ENCODE measurements around the gene IQCE. TPM values are rescaled to one million over a fixed set of nuclear protein-coding genes. Genes with fewer than 3 reads are reported as not detected.
"Not testable (repeated sequence)": the region's sequence is repeated elsewhere in the genome, so short reads cannot be mapped to it uniquely, and the experiment has no call there.

IQCE gene
- total and polyA plus RNA-seq, 4 experiments from 2014 or later: 0.81 to 9.4 (median 5.9) TPM

- Mint-ChIP-seq H3K4me1 (peaks cover 19 to 65% (median 47%) of the 10 kb centered on the region in 4 donors), H3K4me3 (peak overlapping the region; percentile 71 to 91 (median 80)), H3K27ac (peak overlapping the region; percentile 84 to 99 (median 93)), H3K27me3 (no peaks in the 10 kb centered on the region), H3K36me3 (peaks cover 0 to 38% of the 10 kb centered on the region in 2 donors), H3K9me3 (no peaks in the 10 kb centered on the region)
- Histone ChIP-seq H3K36me3 (ENCODE audit: insufficient read depth, low read length) (peaks cover 30% of the 10 kb centered on the region), H3K27ac (ENCODE audit: low read depth, low read length) (peak overlapping the region; percentile 83), H3K4me1 (ENCODE audit: insufficient read depth, low read length) (peaks cover 60% of the 10 kb centered on the region), H3K9me3 (ENCODE audit: control insufficient read depth in 1 of 2, low read length in 2 of 2) (no peaks in the 10 kb centered on the region), H3K27me3 (ENCODE audit: insufficient read depth, low read length) (no peaks in the 10 kb centered on the region), H3K4me3 (ENCODE audit: low read length in 2 of 2) (peak overlapping the region; percentile 29 to 50)
- ChIA-PET POLR2A (ENCODE audit: partially characterized antibody) (interaction anchor here (0.6 to 15.7 kb wide), 17 partner anchors 10 to 179 kb away, joined by 3 to 511 read pairs (median 6); partner anchors contain the start of genes BRAT1, IQCE and LFNG), CTCF (ENCODE audit: partially characterized antibody) (interaction anchor here (0.7 to 5.2 kb wide), 2 partner anchors 9 to 21 kb away, joined by 3 to 29 read pairs; no protein-coding TSS in a partner anchor)
- intact Hi-C loops (cut with micrococcal nuclease): loop anchor here (1.0 kb wide), 3 partner anchors 8 to 25 kb away; partner anchors contain the start of gene BRAT1
- peak; percentile 83 to 92 (median 84) for DNase-seq
These were observed 28.4 kb upstream of the IQCE start for GRCh38 chr7:2530071-2530987.

- Mint-ChIP-seq H3K36me3 (peaks cover 0 to 31% of the 10 kb centered on the region in 2 donors), H3K27ac (peak overlapping the region; percentile 84 to 99 (median 93)), H3K4me1 (peaks cover 17 to 58% (median 39%) of the 10 kb centered on the region in 4 donors), H3K4me3 (peak overlapping the region; percentile 71 to 91 (median 80))
- not testable (repeated sequence) for H3K9me3 ChIP-seq (ENCODE audit: control insufficient read depth in 1 of 2, low read length in 2 of 2); H3K9me3 Mint-ChIP-seq; H3K27me3 ChIP-seq (ENCODE audit: insufficient read depth, low read length); DNase-seq; H3K27me3 Mint-ChIP-seq; H3K4me3 ChIP-seq (ENCODE audit: low read length in 2 of 2)
- peaks cover 52% of the 10 kb centered on the region for H3K4me1 ChIP-seq (ENCODE audit: insufficient read depth, low read length)
- POLR2A ChIA-PET (ENCODE audit: partially characterized antibody): interaction anchor here (0.6 to 15.7 kb wide), 12 partner anchors 9 to 178 kb away, joined by 3 to 511 read pairs (median 6); partner anchors contain the start of genes BRAT1 and LFNG
- peak overlapping the region; percentile 83 for H3K27ac ChIP-seq (ENCODE audit: low read depth, low read length)
- intact Hi-C loops (cut with micrococcal nuclease): loop anchor here (1.0 kb wide), 3 partner anchors 9 to 24 kb away; partner anchors contain the start of gene BRAT1
- H3K36me3 ChIP-seq (ENCODE audit: insufficient read depth, low read length): peaks cover 21% of the 10 kb centered on the region
- CTCF ChIA-PET (ENCODE audit: partially characterized antibody): interaction anchor here (5.2 kb wide), 1 partner anchor 21 kb away, joined by 29 read pairs; no protein-coding TSS in a partner anchor
These were observed 27.6 kb upstream of the IQCE start for GRCh38 chr7:2530994-2531795.

- H3K9me3 Mint-ChIP-seq; intact Hi-C loops (cut with micrococcal nuclease); H3K27ac ChIP-seq (ENCODE audit: low read depth, low read length); CTCF ChIA-PET (ENCODE audit: partially characterized antibody); H3K9me3 ChIP-seq (ENCODE audit: control insufficient read depth in 1 of 2, low read length in 2 of 2); H3K27me3 ChIP-seq (ENCODE audit: insufficient read depth, low read length); H3K27me3 Mint-ChIP-seq; H3K4me3 ChIP-seq (ENCODE audit: low read length in 2 of 2): not testable (repeated sequence)
- Histone ChIP-seq H3K4me1 (ENCODE audit: insufficient read depth, low read length) (peaks cover 46% of the 10 kb centered on the region), H3K36me3 (ENCODE audit: insufficient read depth, low read length) (peaks cover 16% of the 10 kb centered on the region)
- peak overlapping the region in 1 of 8 donors; percentile 48 for H3K4me3 Mint-ChIP-seq
- POLR2A ChIA-PET (ENCODE audit: partially characterized antibody): interaction anchor here (1.5 to 15.7 kb wide), 3 partner anchors 12 to 21 kb away, joined by 3 to 511 read pairs (median 96); partner anchors contain the start of gene LFNG
- H3K4me1 Mint-ChIP-seq: peaks cover 17 to 52% (median 34%) of the 10 kb centered on the region in 4 donors
- DNase-seq: peak in 1 of 5 donors; percentile 35
- peaks cover 0 to 26% of the 10 kb centered on the region in 2 donors for H3K36me3 Mint-ChIP-seq
- peak overlapping the region in 1 of 7 donors; percentile 99 for H3K27ac Mint-ChIP-seq
These were observed 27.0 kb upstream of the IQCE start for GRCh38 chr7:2531796-2532110.

- POLR2A ChIA-PET (ENCODE audit: partially characterized antibody): interaction anchor here (1.0 to 15.7 kb wide), 3 partner anchors 21 to 23 kb away, joined by 3 to 511 read pairs (median 3); no protein-coding TSS in a partner anchor
- H3K27ac ChIP-seq (ENCODE audit: low read depth, low read length); H3K4me3 ChIP-seq (ENCODE audit: low read length in 2 of 2); CTCF ChIA-PET (ENCODE audit: partially characterized antibody); H3K27me3 Mint-ChIP-seq; H3K9me3 Mint-ChIP-seq; H3K27me3 ChIP-seq (ENCODE audit: insufficient read depth, low read length); H3K9me3 ChIP-seq (ENCODE audit: control insufficient read depth in 1 of 2, low read length in 2 of 2); intact Hi-C loops (cut with micrococcal nuclease): not testable (repeated sequence)
- H3K4me1 Mint-ChIP-seq: peaks cover 17 to 47% (median 30%) of the 10 kb centered on the region in 4 donors
- DNase-seq: peak in 1 of 5 donors; percentile 38
- H3K36me3 Mint-ChIP-seq: peaks cover 0 to 23% of the 10 kb centered on the region in 2 donors
- peak overlapping the region in 2 of 8 donors; percentile 48 to 59 for H3K4me3 Mint-ChIP-seq
- Histone ChIP-seq H3K36me3 (ENCODE audit: insufficient read depth, low read length) (peaks cover 10% of the 10 kb centered on the region), H3K4me1 (ENCODE audit: insufficient read depth, low read length) (peaks cover 41% of the 10 kb centered on the region)
- H3K27ac Mint-ChIP-seq: peak overlapping the region in 5 of 7 donors; percentile 50 to 99 (median 65)
These were observed 26.5 kb upstream of the IQCE start for GRCh38 chr7:2532199-2532772.

GRCh38 chr7:2532816-2533215 lies 26.0 kb upstream of the IQCE start:
- H3K36me3 ChIP-seq (ENCODE audit: insufficient read depth, low read length); H3K4me3 Mint-ChIP-seq; H3K9me3 ChIP-seq (ENCODE audit: control insufficient read depth in 1 of 2, low read length in 2 of 2); H3K27me3 ChIP-seq (ENCODE audit: insufficient read depth, low read length); H3K4me3 ChIP-seq (ENCODE audit: low read length in 2 of 2); H3K27me3 Mint-ChIP-seq; H3K9me3 Mint-ChIP-seq; H3K27ac ChIP-seq (ENCODE audit: low read depth, low read length); intact Hi-C loops (cut with micrococcal nuclease): not testable (repeated sequence)
- peak in 1 of 5 donors; percentile 39 for DNase-seq
- POLR2A ChIA-PET (ENCODE audit: partially characterized antibody): interaction anchor here (1.0 to 1.2 kb wide), 2 partner anchors 22 to 24 kb away, joined by 3 read pairs; no protein-coding TSS in a partner anchor
- Mint-ChIP-seq H3K4me1 (peaks cover 16 to 42% (median 25%) of the 10 kb centered on the region in 4 donors), H3K27ac (peak overlapping the region in 1 of 7 donors; percentile 99), H3K36me3 (peaks cover 0 to 20% of the 10 kb centered on the region in 2 donors)
- CTCF ChIA-PET (ENCODE audit: partially characterized antibody): interaction anchor here (0.7 kb wide), 1 partner anchor 30 kb away, joined by 3 read pairs; no protein-coding TSS in a partner anchor
- H3K4me1 ChIP-seq (ENCODE audit: insufficient read depth, low read length): peaks cover 35% of the 10 kb centered on the region

GRCh38 chr7:2533566-2533965 lies 25.2 kb upstream of the IQCE start:
- H3K4me1 Mint-ChIP-seq: peaks cover 10 to 34% (median 18%) of the 10 kb centered on the region in 4 donors
- H3K4me3 Mint-ChIP-seq; H3K27me3 Mint-ChIP-seq; H3K4me3 ChIP-seq (ENCODE audit: low read length in 2 of 2); H3K9me3 Mint-ChIP-seq; H3K36me3 ChIP-seq (ENCODE audit: insufficient read depth, low read length); H3K9me3 ChIP-seq (ENCODE audit: control insufficient read depth in 1 of 2, low read length in 2 of 2); H3K27me3 ChIP-seq (ENCODE audit: insufficient read depth, low read length); H3K27ac ChIP-seq (ENCODE audit: low read depth, low read length); DNase-seq; intact Hi-C loops (cut with micrococcal nuclease); POLR2A ChIA-PET (ENCODE audit: partially characterized antibody): not testable (repeated sequence)
- CTCF ChIA-PET (ENCODE audit: partially characterized antibody): interaction anchor here (0.7 kb wide), 1 partner anchor 31 kb away, joined by 3 read pairs; no protein-coding TSS in a partner anchor
- peaks cover 28% of the 10 kb centered on the region for H3K4me1 ChIP-seq (ENCODE audit: insufficient read depth, low read length)
- H3K36me3 Mint-ChIP-seq: peaks cover 0 to 15% of the 10 kb centered on the region in 2 donors
- H3K27ac Mint-ChIP-seq: peak overlapping the region in 1 of 7 donors; percentile 32

Measured in CD4-positive, alpha-beta memory T cell (primary cell).